ENCODE data around the gene OXCT2.
A peak's percentile ranks its signal among the peaks of the same experiment; 100 is the strongest.
"Not testable (repeated sequence)": the region's sequence is repeated elsewhere in the genome, so short reads cannot be mapped to it uniquely, and the experiment has no call there.

Gene OXCT2

DNA sequence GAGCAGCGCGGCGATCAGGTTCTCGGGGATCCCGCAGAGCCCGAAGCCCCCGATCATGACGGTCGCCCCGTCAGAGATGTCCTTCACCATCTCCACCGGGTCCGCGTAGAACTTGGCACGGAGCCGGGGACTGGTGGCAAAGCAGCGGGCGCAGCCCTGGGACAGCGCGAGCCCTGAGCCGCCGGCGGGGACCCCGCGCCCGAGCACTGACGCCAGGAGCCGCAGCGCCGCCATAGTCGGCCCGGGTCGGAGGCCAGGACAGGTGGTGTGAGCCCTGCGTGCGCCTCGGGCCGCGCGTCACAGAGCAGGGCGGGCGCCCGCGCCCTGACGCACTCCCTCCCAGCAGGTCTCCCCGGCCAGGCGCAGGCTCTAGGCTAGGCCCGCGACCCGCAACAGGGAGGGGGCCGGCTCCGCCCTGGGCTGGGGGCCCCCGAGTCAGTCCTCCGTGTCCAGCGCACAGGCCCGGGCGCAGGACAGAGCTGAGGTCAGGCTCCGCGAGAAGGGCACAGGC, at the start of gene OXCT2:
OXCT2 (minus strand) TSS at position 327 of the 511 bp plus-strand sequence; CDS start at position 234, 93 bp downstream.
- Mint-ChIP-seq H3K4me3 (peak within 1 kb of the TSS; percentile 29 to 68 (median 57)), H3K27me3 (ENCODE audit: low read depth) (peaks cover 12% of the 10 kb centered on the region)
- not testable (repeated sequence) for H3K27ac Mint-ChIP-seq; H3K36me3 Mint-ChIP-seq (ENCODE audit: low read depth); H3K4me1 Mint-ChIP-seq; H3K9me3 Mint-ChIP-seq

DNA sequence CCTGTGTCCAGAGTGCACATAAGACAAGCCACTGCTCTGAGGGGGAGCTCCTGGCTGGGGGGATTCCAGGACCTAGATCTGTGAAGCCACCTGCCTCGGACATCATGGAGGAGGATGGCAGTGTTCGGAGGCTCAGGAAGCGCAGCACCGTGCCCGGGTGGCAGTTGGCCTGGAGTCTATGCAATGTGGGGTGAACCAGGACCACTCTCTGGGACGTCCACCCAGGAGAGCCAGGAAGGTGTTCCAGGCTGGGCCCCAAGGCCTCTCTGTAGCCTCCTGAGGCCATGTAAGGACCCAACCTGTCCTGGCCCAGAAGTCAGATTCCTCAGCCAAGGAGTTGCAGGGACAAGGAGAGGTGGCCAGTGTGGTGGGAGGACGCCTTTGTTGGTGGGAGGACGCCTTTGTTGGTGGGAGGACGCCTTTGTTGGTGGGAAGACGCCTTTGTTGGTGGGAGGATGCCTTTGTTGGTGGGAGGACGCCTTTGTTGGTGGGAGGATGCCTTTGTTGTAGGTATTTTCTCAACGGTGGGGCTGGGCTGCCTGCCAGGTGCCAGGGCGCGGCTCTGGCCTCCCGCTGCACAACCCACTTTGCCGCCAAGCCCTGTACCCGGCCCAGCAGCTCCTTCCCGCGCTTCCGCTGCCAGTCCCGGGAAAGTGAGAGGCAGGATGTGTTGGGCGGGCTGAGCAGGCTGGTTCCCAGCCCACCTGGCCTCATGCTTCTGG, 48.1 kb upstream of the OXCT2 start:
- Mint-ChIP-seq H3K9me3 (no peaks in the 10 kb centered on the region), H3K36me3 (ENCODE audit: low read depth) (no peaks in the 10 kb centered on the region), H3K27ac (no peak overlapping the region), H3K27me3 (ENCODE audit: low read depth) (peaks cover 20% of the 10 kb centered on the region), H3K4me1 (peaks cover 7% of the 10 kb centered on the region), H3K4me3 (no peak overlapping the region)
- TF ChIP-seq, protein P1, sequence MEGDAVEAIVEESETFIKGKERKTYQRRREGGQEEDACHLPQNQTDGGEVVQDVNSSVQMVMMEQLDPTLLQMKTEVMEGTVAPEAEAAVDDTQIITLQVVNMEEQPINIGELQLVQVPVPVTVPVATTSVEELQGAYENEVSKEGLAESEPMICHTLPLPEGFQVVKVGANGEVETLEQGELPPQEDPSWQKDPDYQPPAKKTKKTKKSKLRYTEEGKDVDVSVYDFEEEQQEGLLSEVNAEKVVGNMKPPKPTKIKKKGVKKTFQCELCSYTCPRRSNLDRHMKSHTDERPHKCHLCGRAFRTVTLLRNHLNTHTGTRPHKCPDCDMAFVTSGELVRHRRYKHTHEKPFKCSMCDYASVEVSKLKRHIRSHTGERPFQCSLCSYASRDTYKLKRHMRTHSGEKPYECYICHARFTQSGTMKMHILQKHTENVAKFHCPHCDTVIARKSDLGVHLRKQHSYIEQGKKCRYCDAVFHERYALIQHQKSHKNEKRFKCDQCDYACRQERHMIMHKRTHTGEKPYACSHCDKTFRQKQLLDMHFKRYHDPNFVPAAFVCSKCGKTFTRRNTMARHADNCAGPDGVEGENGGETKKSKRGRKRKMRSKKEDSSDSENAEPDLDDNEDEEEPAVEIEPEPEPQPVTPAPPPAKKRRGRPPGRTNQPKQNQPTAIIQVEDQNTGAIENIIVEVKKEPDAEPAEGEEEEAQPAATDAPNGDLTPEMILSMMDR (IDR thresholded peaks at IDR 0.05; ENCODE audit: unreplicated experiment in 3 of 3), result no peak

DNA sequence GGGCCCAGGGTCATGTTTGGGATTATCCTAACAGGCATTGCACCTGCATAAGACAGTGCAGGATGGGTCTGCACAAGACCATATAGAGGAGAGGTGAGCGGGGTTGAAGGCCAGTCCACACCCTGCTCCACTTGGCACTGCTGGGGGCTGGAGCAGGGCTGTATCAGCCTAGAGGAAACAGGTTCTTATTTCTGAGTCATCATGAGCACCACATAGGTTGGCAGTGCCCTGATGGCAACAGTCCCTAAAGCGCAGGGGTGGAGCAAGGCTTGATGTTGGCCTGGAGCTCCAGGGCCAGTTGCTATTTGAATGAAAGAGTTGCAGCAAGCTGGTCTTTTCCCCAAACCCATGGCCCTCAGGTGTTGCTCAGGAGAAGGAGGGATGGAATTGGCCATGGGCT, 47.3 kb upstream of the OXCT2 start:
- Mint-ChIP-seq H3K36me3 (ENCODE audit: low read depth) (no peaks in the 10 kb centered on the region), H3K4me1 (peaks cover 7% of the 10 kb centered on the region), H3K27me3 (ENCODE audit: low read depth) (peaks cover 20% of the 10 kb centered on the region), H3K9me3 (no peaks in the 10 kb centered on the region), H3K4me3 (no peak overlapping the region), H3K27ac (no peak overlapping the region)
- TF ChIP-seq, protein P1 (IDR thresholded peaks at IDR 0.05; ENCODE audit: unreplicated experiment in 3 of 3), result no peak

DNA sequence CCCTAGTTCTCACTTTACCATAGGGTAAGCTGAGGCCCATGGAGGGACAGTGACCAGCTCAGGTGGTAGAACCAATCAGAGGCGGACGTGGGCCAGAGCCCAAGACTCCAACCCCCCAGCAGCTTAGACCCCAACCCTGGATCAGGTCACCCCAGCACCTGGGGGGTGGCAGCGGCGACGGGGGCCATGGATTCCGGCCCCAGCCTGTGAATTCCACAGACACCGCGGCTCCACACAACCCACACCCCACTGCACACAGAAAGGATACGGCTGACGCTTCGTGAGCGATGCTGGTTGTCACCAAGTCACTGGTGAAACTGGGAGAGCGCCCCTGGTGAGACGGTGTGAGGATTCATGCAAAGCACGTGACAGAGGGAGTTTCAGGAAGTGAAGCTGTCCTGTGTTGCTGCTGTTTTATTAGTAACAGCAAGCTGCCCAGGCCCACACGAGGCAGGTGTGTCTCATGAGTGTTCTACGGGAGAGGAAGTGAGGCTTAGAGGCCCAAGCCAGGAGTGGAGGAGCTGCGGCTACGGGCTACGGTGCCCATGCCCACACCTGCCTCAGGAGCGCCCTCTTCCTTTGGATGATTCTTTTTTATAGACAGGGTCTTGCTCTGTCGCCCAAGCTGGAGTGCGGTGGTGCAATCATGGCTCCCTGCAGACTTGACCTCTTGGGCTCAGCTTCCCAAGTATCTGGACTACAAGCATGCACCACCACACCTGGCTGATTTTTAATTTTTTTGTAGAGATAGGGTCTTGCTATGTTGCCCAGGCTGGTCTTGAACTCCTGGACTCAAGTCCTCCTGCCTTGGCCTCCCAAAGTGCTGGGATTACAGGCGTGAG, 46.2 kb upstream of the OXCT2 start:
- not testable (repeated sequence) for H3K36me3 Mint-ChIP-seq (ENCODE audit: low read depth); H3K4me3 Mint-ChIP-seq; H3K27ac Mint-ChIP-seq; H3K4me1 Mint-ChIP-seq; H3K9me3 Mint-ChIP-seq
- H3K27me3 Mint-ChIP-seq (ENCODE audit: low read depth), result peaks cover 20% of the 10 kb centered on the region

DNA sequence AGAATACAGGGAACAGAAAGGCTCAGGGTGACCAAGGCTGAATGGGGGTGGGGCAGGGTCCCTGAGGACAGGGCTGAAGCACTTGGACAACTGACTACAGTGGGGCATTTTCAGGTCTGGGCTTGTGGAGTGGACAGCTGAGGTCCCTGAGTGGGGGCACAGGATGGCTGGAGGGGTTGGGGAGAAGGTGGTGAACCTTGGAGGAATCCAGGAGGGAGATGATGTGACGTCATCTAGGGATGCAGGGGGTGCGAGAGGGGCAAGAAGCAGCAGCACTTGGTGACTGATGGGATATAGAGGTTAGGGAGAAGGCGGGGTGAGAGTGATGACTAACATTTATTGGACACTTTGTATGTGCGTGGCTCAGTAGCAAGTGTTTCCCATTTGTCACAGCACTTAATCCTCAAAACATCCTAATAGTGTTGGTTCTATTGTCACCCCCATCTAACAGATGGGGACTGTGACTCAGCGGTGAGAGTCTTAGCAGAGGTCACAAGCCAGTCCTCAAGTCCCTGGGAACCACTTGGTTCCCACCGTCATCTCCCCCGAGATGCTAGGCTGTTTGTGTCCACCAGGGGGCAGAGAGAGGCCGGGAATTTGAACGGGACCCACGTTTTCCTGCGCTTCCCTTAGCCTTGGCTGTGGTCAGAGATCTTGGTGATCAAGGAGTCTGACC, 45.4 kb upstream of the OXCT2 start:
- Mint-ChIP-seq H3K27ac (no peak overlapping the region), H3K36me3 (ENCODE audit: low read depth) (no peaks in the 10 kb centered on the region), H3K27me3 (ENCODE audit: low read depth) (peaks cover 20% of the 10 kb centered on the region), H3K4me3 (no peak overlapping the region), H3K4me1 (no peaks in the 10 kb centered on the region), H3K9me3 (no peaks in the 10 kb centered on the region)
- TF ChIP-seq, protein P1 (IDR thresholded peaks at IDR 0.05; ENCODE audit: unreplicated experiment in 3 of 3), result peak; percentile 69 to 74 (median 72)

DNA sequence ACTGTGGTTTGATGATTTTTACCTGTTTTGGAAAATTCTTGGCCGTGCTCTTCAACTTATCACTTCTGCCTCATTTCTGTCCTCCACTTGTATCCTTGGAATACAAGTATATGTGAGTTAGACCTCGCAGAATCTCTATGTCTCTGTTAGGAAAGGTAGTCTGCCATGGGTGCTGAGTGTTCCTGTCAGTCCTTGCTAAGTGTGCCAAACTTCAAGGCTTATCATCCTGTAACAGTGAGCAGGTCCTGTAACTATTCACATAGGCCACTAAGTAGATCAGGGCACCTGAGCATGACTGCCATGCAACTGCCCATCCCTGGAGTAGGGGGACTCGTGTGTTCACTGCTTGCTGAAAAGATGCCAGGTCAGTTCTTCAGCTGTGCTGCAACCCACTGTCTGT, 41.8 kb upstream of the OXCT2 start:
- TF ChIP-seq, protein P1 (IDR thresholded peaks at IDR 0.05; ENCODE audit: unreplicated experiment in 3 of 3), result no peak
- Mint-ChIP-seq H3K36me3 (ENCODE audit: low read depth) (no peaks in the 10 kb centered on the region), H3K9me3 (peaks cover 6% of the 10 kb centered on the region)

More for the DNA sequence above, 41.8 kb upstream of the OXCT2 start:
- no peaks in the 10 kb centered on the region for H3K4me1 Mint-ChIP-seq
- no peak overlapping the region for H3K4me3 Mint-ChIP-seq
- peaks cover 19% of the 10 kb centered on the region for H3K27me3 Mint-ChIP-seq (ENCODE audit: low read depth)
- no peak overlapping the region for H3K27ac Mint-ChIP-seq
